ENCODE results near the gene TRIM63.

DNA sequence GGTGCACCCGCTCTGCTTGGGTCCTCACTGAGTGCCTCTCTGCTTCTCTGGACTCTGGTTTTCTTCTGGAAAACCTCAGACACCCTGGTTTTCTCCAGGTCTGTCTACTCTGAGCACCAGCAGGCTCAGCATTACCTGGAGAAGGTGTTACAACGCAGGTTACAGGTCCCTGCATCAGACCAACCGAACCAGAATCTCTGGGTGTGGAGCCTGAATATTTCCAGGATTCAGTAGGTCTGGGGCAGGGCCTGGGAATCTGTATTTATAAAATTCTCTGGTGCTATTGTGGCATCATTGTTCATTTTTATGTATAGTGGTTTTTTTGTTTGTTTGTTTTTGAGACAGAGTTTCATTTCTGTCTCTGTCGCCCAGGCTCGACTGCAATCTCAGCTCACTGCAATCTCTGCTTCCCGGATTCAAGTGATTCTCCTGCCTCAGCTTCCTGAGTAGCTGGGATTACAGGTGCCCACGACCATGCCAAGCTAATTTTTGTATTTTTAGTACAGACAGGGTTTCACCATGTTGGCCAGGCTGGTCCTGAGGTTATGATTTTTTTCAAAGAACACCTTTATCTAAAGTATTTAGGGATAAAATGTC, 20.1 kb downstream of the TRIM63 start:
- TF ChIP-seq, protein P1, sequence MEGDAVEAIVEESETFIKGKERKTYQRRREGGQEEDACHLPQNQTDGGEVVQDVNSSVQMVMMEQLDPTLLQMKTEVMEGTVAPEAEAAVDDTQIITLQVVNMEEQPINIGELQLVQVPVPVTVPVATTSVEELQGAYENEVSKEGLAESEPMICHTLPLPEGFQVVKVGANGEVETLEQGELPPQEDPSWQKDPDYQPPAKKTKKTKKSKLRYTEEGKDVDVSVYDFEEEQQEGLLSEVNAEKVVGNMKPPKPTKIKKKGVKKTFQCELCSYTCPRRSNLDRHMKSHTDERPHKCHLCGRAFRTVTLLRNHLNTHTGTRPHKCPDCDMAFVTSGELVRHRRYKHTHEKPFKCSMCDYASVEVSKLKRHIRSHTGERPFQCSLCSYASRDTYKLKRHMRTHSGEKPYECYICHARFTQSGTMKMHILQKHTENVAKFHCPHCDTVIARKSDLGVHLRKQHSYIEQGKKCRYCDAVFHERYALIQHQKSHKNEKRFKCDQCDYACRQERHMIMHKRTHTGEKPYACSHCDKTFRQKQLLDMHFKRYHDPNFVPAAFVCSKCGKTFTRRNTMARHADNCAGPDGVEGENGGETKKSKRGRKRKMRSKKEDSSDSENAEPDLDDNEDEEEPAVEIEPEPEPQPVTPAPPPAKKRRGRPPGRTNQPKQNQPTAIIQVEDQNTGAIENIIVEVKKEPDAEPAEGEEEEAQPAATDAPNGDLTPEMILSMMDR (IDR thresholded peaks at IDR 0.05; ENCODE audit: extremely low read depth in 1 of 2, insufficient read depth in 1 of 2, low read depth in 1 of 2, low read length in 2 of 2), result no peak
- no peak for TF ChIP-seq POLR2AphosphoS5 (IDR thresholded peaks at IDR 0.05; ENCODE audit: insufficient read depth, low read depth, low read length)
